Endodermal cell (in vitro differentiated cells): ENCODE results near the gene NOD1. TPM values are rescaled to one million over a fixed set of nuclear protein-coding genes. Genes with fewer than 3 reads are reported as not detected.

Experiments used
- DNase-seq: peaks from one replicate; pipeline ENCODE4 v3.0.0-alpha.2; 2017
- H3K27ac ChIP-seq: 2 replicates; pipeline ENCODE4 v1.5.1; 2013; ENCODE audit warnings: mild to moderate bottlenecking, low read depth, low read length, moderate library complexity
- H3K27me3 ChIP-seq: 2 replicates; pipeline ENCODE4 v1.6.1; 2013; ENCODE audit warnings: mild to moderate bottlenecking, low read length, moderate library complexity; ENCODE audit not compliant: insufficient read depth, control insufficient read depth, poor library complexity, severe bottlenecking
- H3K36me3 ChIP-seq: 2 replicates; pipeline ENCODE4 v1.7.0; 2013; ENCODE audit warnings: mild to moderate bottlenecking, low read length, moderate library complexity; ENCODE audit not compliant: control insufficient read depth, insufficient read depth
- H3K4me1 ChIP-seq: one replicate; pipeline ENCODE4 v1.7.0; 2013; ENCODE audit warnings: low read length; ENCODE audit not compliant: control insufficient read depth, insufficient read depth
- H3K4me3 ChIP-seq: 2 replicates; pipeline ENCODE4 v1.5.1; 2013; ENCODE audit warnings: mild to moderate bottlenecking, low read length, moderate library complexity
- H3K9ac ChIP-seq: 2 replicates; pipeline ENCODE4 v1.6.1; 2013; ENCODE audit warnings: mild to moderate bottlenecking, low read length, moderate library complexity; ENCODE audit not compliant: poor library complexity, severe bottlenecking; ENCODE audit errors: extremely low read depth
- H3K9me3 ChIP-seq: 2 replicates; pipeline ENCODE4 v1.6.1; 2013; ENCODE audit warnings: mild to moderate bottlenecking, low read length, moderate library complexity; ENCODE audit not compliant: control insufficient read depth
- H3K27ac Mint-ChIP-seq: 2 replicates; pipeline ENCODE4 v1.8.0; 2020; ENCODE audit warnings: mixed read lengths
- H3K27me3 Mint-ChIP-seq: 2 replicates; pipeline ENCODE4 v1.8.0; 2021; ENCODE audit warnings: mild to moderate bottlenecking, mixed read lengths; ENCODE audit not compliant: insufficient read depth
- H3K36me3 Mint-ChIP-seq: 2 replicates; pipeline ENCODE4 v1.8.0; 2020; ENCODE audit warnings: low read depth, mixed read lengths
- H3K4me1 Mint-ChIP-seq: 2 replicates; pipeline ENCODE4 v1.8.0; 2020; ENCODE audit warnings: mixed read lengths
- H3K4me3 Mint-ChIP-seq: 2 replicates; pipeline ENCODE4 v1.8.0; 2020; ENCODE audit warnings: mild to moderate bottlenecking, moderate library complexity, mixed read lengths
- H3K9me3 Mint-ChIP-seq: 2 replicates; pipeline ENCODE4 v1.8.0; 2020; ENCODE audit warnings: mild to moderate bottlenecking, mixed read lengths
- CTCF ChIP-seq: fragments of 200-600 bp; sonication (generic); conservative IDR thresholded peaks from 2 replicates; pipeline ENCODE4 v1.5.0; 2021; ENCODE audit warnings: antibody characterized with exemption, mild to moderate bottlenecking
- WGBS, 2 experiments: methylation state at CpG; one replicate each; pipeline versions ENCODE4 v1.1.5 to v1.1.7; 2013; ENCODE audit warnings: missing lambda C conversion rate in 2 of 2, mixed read lengths in 1 of 2; ENCODE audit not compliant: insufficient coverage in 1 of 2, insufficient read length in 1 of 2; 5-methylcytosine and 5-hydroxymethylcytosine counted together
- total RNA-seq, 2 donors: library from RNA; stranded (reverse); fragmentation: NEBNext Ultra II Directional in 1 of 2; extraction: Animal tissue kit (Norgen Biotek cat#: 25700) in 1 of 2; gene quantifications; 2 replicates in 1 of 2; 3 replicates in 1 of 2; pipeline ENCODE4 v1.2.1, GENCODE V29; 2021

Gene NOD1
- total RNA-seq, 2 donors from 2014 or later: 3.3 to 3.4 TPM

- H3K9me3 ChIP-seq: no peaks in the 10 kb centered on the region
- H3K4me1 ChIP-seq: peaks cover 8% of the 10 kb centered on the region
- no peak overlapping the region for H3K4me3 ChIP-seq
- peak; percentile 84 for DNase-seq
- no peak overlapping the region for H3K27ac ChIP-seq
- Mint-ChIP-seq H3K36me3 (no peaks in the 10 kb centered on the region), H3K27me3 (peaks cover 67% of the 10 kb centered on the region), H3K9me3 (no peaks in the 10 kb centered on the region), H3K4me1 (peaks cover 35% of the 10 kb centered on the region), H3K4me3 (no peak overlapping the region), H3K27ac (peak overlapping the region; percentile 78)
- peaks cover 68% of the 10 kb centered on the region for H3K27me3 ChIP-seq
- no peak for TF ChIP-seq CTCF
- H3K36me3 ChIP-seq: no peaks in the 10 kb centered on the region
- WGBS, 2 experiments: 61 to 86% methylated on average over 2 to 4 of the region's 4 CpGs
- peak overlapping the region; percentile 2 for H3K9ac ChIP-seq
These were observed 5.5 kb downstream of the NOD1 start for GRCh38 chr7:30472784-30473775.

- no peak overlapping the region for H3K27ac ChIP-seq
- H3K36me3 ChIP-seq: no peaks in the 10 kb centered on the region
- no peaks in the 10 kb centered on the region for H3K9me3 Mint-ChIP-seq
- H3K9ac ChIP-seq: peak overlapping the region; percentile 2
- peaks cover 35% of the 10 kb centered on the region for H3K4me1 Mint-ChIP-seq
- H3K4me3 Mint-ChIP-seq: no peak overlapping the region
- H3K36me3 Mint-ChIP-seq: no peaks in the 10 kb centered on the region
- no peaks in the 10 kb centered on the region for H3K9me3 ChIP-seq
- H3K27me3 Mint-ChIP-seq: peaks cover 59% of the 10 kb centered on the region
- TF ChIP-seq CTCF: no peak
- peaks cover 4% of the 10 kb centered on the region for H3K4me1 ChIP-seq
- no peak overlapping the region for H3K4me3 ChIP-seq
- peaks cover 59% of the 10 kb centered on the region for H3K27me3 ChIP-seq
- 33 to 72% methylated on average over 1 to 4 of the region's 4 CpGs for WGBS, 2 experiments
- DNase-seq: peak; percentile 74
- H3K27ac Mint-ChIP-seq: peak overlapping the region; percentile 78
These were observed 6.4 kb downstream of the NOD1 start for GRCh38 chr7:30472081-30472783.

GRCh38 chr7:30471205-30471604, 7.4 kb downstream of the NOD1 start:
- Mint-ChIP-seq H3K27ac (peak overlapping the region; percentile 4), H3K9me3 (no peaks in the 10 kb centered on the region), H3K27me3 (peaks cover 48% of the 10 kb centered on the region), H3K4me3 (no peak overlapping the region), H3K4me1 (peaks cover 33% of the 10 kb centered on the region), H3K36me3 (no peaks in the 10 kb centered on the region)
- TF ChIP-seq CTCF: no peak
- H3K27ac ChIP-seq: no peak overlapping the region
- no peaks in the 10 kb centered on the region for H3K9me3 ChIP-seq
- no peak for DNase-seq
- no peak overlapping the region for H3K9ac ChIP-seq
- no peaks in the 10 kb centered on the region for H3K36me3 ChIP-seq
- no peak overlapping the region for H3K4me3 ChIP-seq
- peaks cover 49% of the 10 kb centered on the region for H3K27me3 ChIP-seq
- H3K4me1 ChIP-seq: peaks cover 4% of the 10 kb centered on the region
- WGBS, 2 experiments: 92 to 100% methylated on average over 2 of the region's 2 CpGs
